SK-N-SH (cell line): Measurements from ENCODE around the gene APPL2. TPM values are rescaled to one million over a fixed set of nuclear protein-coding genes. Genes with fewer than 3 reads are reported as not detected.

Experiments used
- CTCF ChIA-PET: fragments of 300-600, 350-600 bp; formaldehyde crosslinking; extraction: SDS; loops from one replicate; lab custom pipeline; 2021; lab: Yijun Ruan, JAX
- POLR2A ChIA-PET: fragments of 350-600 bp; sonication (Branson Sonifier 250); formaldehyde crosslinking; extraction: SDS; loops from one replicate; lab custom pipeline; 2020; ENCODE audit warnings: antibody characterized with exemption, inconsistent platforms; lab: Yijun Ruan, JAX
- DNase-seq: peaks from one replicate; pipeline ENCODE4 v3.0.0; 2012
- H2AFZ ChIP-seq: fragments of 200-600 bp; sonication (generic); 2 replicates; pipeline ENCODE4 v1.8.1; 2016; ENCODE audit warnings: antibody characterized with exemption, mild to moderate bottlenecking, low read depth
- H3F3A ChIP-seq: fragments of 200-600 bp; sonication (generic); replicated peaks from 2 replicates; pipeline ENCODE3; 2016; ENCODE audit warnings: antibody characterized with exemption, mild to moderate bottlenecking; ENCODE audit not compliant: insufficient read depth
- H3K27ac ChIP-seq, 2 experiments: fragments of 200-500 bp in 1 of 2; fragments of 200-600 bp in 1 of 2; sonication (Bioruptor generic) in 1 of 2; sonication (generic), shearing (Covaris generic) in 1 of 2; 2 replicates each; pipeline versions ENCODE4 v1.5.1 to v1.6.1; 2014 to 2016; ENCODE audit warnings: low read depth in 2 of 2, inconsistent platforms in 1 of 2, low read length in 1 of 2, mild to moderate bottlenecking in 1 of 2, mixed read lengths in 1 of 2
- H3K27me3 ChIP-seq: fragments of 200-600 bp; sonication (generic), shearing (Covaris generic); 2 replicates; pipeline ENCODE4 v1.6.1; 2016; ENCODE audit warnings: mixed run types; ENCODE audit not compliant: insufficient read depth
- H3K36me3 ChIP-seq, 2 experiments: fragments of 200-500 bp in 1 of 2; fragments of 200-600 bp in 1 of 2; sonication (Bioruptor generic) in 1 of 2; sonication (generic) in 1 of 2; replicated peaks in 1 of 2; 2 replicates each; pipeline versions ENCODE3 to v1.5.1; 2014 to 2016; ENCODE audit warnings: low read length in 1 of 2, mild to moderate bottlenecking in 1 of 2; ENCODE audit not compliant: insufficient read depth in 2 of 2, control insufficient read depth in 1 of 2
- H3K4me1 ChIP-seq, 2 experiments: fragments of 200-500 bp in 1 of 2; fragments of 200-600 bp in 1 of 2; sonication (Bioruptor generic) in 1 of 2; sonication (generic), shearing (Covaris generic) in 1 of 2; 2 replicates each; pipeline versions ENCODE4 v1.5.1 to v1.6.1; 2014 to 2016; ENCODE audit warnings: low read depth in 1 of 2, low read length in 1 of 2, mixed run types in 1 of 2; ENCODE audit not compliant: insufficient read depth in 2 of 2, control insufficient read depth in 1 of 2
- H3K4me2 ChIP-seq: fragments of 200-600 bp; sonication (generic), shearing (Covaris generic); 2 replicates; pipeline ENCODE4 v1.6.1; 2017; ENCODE audit warnings: mixed run types
- H3K4me3 ChIP-seq, 2 experiments: fragments of 200-500 bp in 1 of 2; fragments of 200-600 bp in 1 of 2; sonication (Bioruptor generic) in 1 of 2; sonication (generic), shearing (Covaris generic) in 1 of 2; 2 replicates each; pipeline versions ENCODE4 v1.5.1 to v1.8.1; 2014 to 2016; ENCODE audit warnings: low read depth in 2 of 2, inconsistent platforms in 1 of 2, low read length in 1 of 2, mild to moderate bottlenecking in 1 of 2, mixed read lengths in 1 of 2, moderate library complexity in 1 of 2
- H3K79me2 ChIP-seq: fragments of 200-600 bp; sonication (generic); 2 replicates; pipeline ENCODE4 v1.8.1; 2017; ENCODE audit warnings: mild to moderate bottlenecking; ENCODE audit not compliant: insufficient read depth
- H3K9ac ChIP-seq: fragments of 200-600 bp; sonication (generic); 2 replicates; pipeline ENCODE4 v1.6.1; 2017; ENCODE audit warnings: mixed run types
- H3K9me2 ChIP-seq: fragments of 200-600 bp; sonication (generic); 2 replicates; pipeline ENCODE4 v1.6.1; 2017; ENCODE audit warnings: mixed run types
- H3K9me3 ChIP-seq: fragments of 200-600 bp; sonication (generic); 2 replicates; pipeline ENCODE4 v1.6.1; 2017; ENCODE audit warnings: mixed run types, mild to moderate bottlenecking, moderate library complexity
- H4K20me1 ChIP-seq: fragments of 200-600 bp; sonication (generic); 2 replicates; pipeline ENCODE4 v1.6.1; 2017; ENCODE audit warnings: mild to moderate bottlenecking, mixed run types; ENCODE audit not compliant: insufficient read depth
- CHD2 ChIP-seq: fragments of 150-350 bp; IDR thresholded peaks from 2 replicates; pipeline ENCODE4 v1.6.1; 2018; ENCODE audit warnings: low read length; ENCODE audit not compliant: partially characterized antibody
- EP300 ChIP-seq, 2 experiments: IDR thresholded peaks; 2 replicates each; pipeline versions ENCODE4 v1.4.0 to v1.6.1; 2012; ENCODE audit warnings: borderline replicate concordance in 1 of 2, low read depth in 1 of 2, low read length in 1 of 2
- FOXM1 ChIP-seq: IDR thresholded peaks from 2 replicates; pipeline ENCODE4 v1.4.0; 2012; ENCODE audit warnings: low read depth, mild to moderate bottlenecking
- GABPA ChIP-seq: IDR thresholded peaks from 2 replicates; pipeline ENCODE4 v1.4.0; 2012; ENCODE audit warnings: low read depth, mild to moderate bottlenecking
- GATA2 ChIP-seq: sonication (generic); formaldehyde crosslinking; IDR thresholded peaks from 2 replicates; pipeline ENCODE4 v1.5.0; 2020; ENCODE audit warnings: mild to moderate bottlenecking, missing genetic modification reagents
- JUND ChIP-seq: IDR thresholded peaks from 2 replicates; pipeline ENCODE4 v1.4.0; 2012
- MEF2A ChIP-seq: IDR thresholded peaks from 2 replicates; pipeline ENCODE4 v1.4.0; 2012; ENCODE audit warnings: low read depth, borderline replicate concordance
- NRF1 ChIP-seq: IDR thresholded peaks from 2 replicates; pipeline ENCODE4 v1.6.1; 2012; ENCODE audit warnings: low read depth, mild to moderate bottlenecking, low read length
- RAD21 ChIP-seq: IDR thresholded peaks from 2 replicates; pipeline ENCODE4 v1.6.1; 2012; ENCODE audit warnings: mild to moderate bottlenecking, low read length
- RCOR1 ChIP-seq: fragments of 150-350 bp; IDR thresholded peaks from 2 replicates; pipeline ENCODE4 v1.6.1; 2017; ENCODE audit warnings: antibody characterized with exemption, low read length
- REST ChIP-seq: IDR thresholded peaks from 2 replicates; pipeline ENCODE4 v1.6.1; 2012; ENCODE audit warnings: mild to moderate bottlenecking, low read depth, low read length, moderate library complexity
- RFX5 ChIP-seq: IDR thresholded peaks from 2 replicates; pipeline ENCODE4 v1.6.1; 2012; ENCODE audit warnings: mild to moderate bottlenecking, improper control_type of control experiment, low read length
- RXRA ChIP-seq: IDR thresholded peaks from 2 replicates; pipeline ENCODE4 v1.4.0; 2012; ENCODE audit warnings: low read depth, mild to moderate bottlenecking, borderline replicate concordance
- SMC3 ChIP-seq: IDR thresholded peaks from 2 replicates; pipeline ENCODE4 v1.6.1; 2012; ENCODE audit warnings: low read depth, low read length, improper control_type of control experiment
- TAF1 ChIP-seq: IDR thresholded peaks from 2 replicates; pipeline ENCODE4 v1.6.1; 2012; ENCODE audit warnings: low read depth, mild to moderate bottlenecking, low read length, moderate library complexity, borderline replicate concordance
- TEAD4 ChIP-seq: IDR thresholded peaks from 2 replicates; pipeline ENCODE4 v1.4.0; 2012; ENCODE audit warnings: mild to moderate bottlenecking, borderline replicate concordance; ENCODE audit not compliant: insufficient read depth
- USF2 ChIP-seq: fragments of 150-350 bp; IDR thresholded peaks from 2 replicates; pipeline ENCODE4 v1.6.1; 2017; ENCODE audit warnings: antibody characterized with exemption, low read length, low read depth, borderline replicate concordance
- ZBTB33 ChIP-seq: IDR thresholded peaks from 2 replicates; pipeline ENCODE4 v1.4.0; 2012; ENCODE audit warnings: low read depth, borderline replicate concordance
- WGBS: methylation state at CpG from one replicate; pipeline ENCODE4 v1.1.6; 2017; ENCODE audit warnings: low lambda C conversion rate; 5-methylcytosine and 5-hydroxymethylcytosine counted together
- polyA plus RNA-seq, 3 experiments: library from polyadenylated mRNA; depleted of rRNA; stranded (reverse); fragments of >200 nt; gene quantifications; 2 replicates each; pipeline ENCODE4 v1.2.3, GENCODE V29; 2012
- TF ChIP-seq, protein P1 (sequence below): fragments of 150-350 bp; IDR thresholded peaks from 2 replicates; pipeline ENCODE4 v1.6.1; 2016; ENCODE audit warnings: mild to moderate bottlenecking, low read depth, low read length

APPL2 gene
- polyA plus RNA-seq, 1 of the 3 experiments (the other 2 are of a cell fraction), result 59.2 TPM

GRCh38 chr12:105177208-105177607 lies 58.8 kb downstream of the APPL2 start:
- Histone ChIP-seq H4K20me1 (no peaks in the 10 kb centered on the region), H2AFZ (no peak overlapping the region), H3F3A (peaks cover 71% of the 10 kb centered on the region), H3K27ac (no peak overlapping the region), H3K27me3 (no peaks in the 10 kb centered on the region), H3K9ac (no peak overlapping the region), H3K36me3 (peaks cover 53 to 75% of the 10 kb centered on the region in 2 experiments), H3K79me2 (peaks cover 14% of the 10 kb centered on the region), H3K4me1 (no peaks in the 10 kb centered on the region), H3K4me2 (no peak overlapping the region), H3K9me2 (no peaks in the 10 kb centered on the region), H3K4me3 (no peak overlapping the region), H3K9me3 (no peaks in the 10 kb centered on the region)
- 100% methylated on average over 4 of the region's 4 CpGs for WGBS
- TF ChIP-seq RFX5 (no peak), ZBTB33 (no peak), EP300 (IDR thresholded peaks at IDR 0.05; ENCODE audit: borderline replicate concordance in 1 of 2, low read depth in 1 of 2, low read length in 1 of 2) (no peak), FOXM1 (no peak), TEAD4 (no peak), TAF1 (no peak), RAD21 (no peak), GABPA (no peak), NRF1 (no peak), RCOR1 (no peak), MEF2A (no peak), JUND (no peak), GATA2 (CRISPR knock-in tag) (no peak), SMC3 (no peak), CHD2 (no peak)
- ChIA-PET CTCF (no interaction called here), POLR2A (no interaction called here)
- no peak for DNase-seq

- ChIA-PET CTCF (no interaction called here), POLR2A (no interaction called here)
- H2AFZ ChIP-seq, result no peak overlapping the region
- no peak overlapping the region for H3K27ac ChIP-seq
- WGBS, result 81% methylated on average over 2 of the region's 2 CpGs
- H4K20me1 ChIP-seq, result no peaks in the 10 kb centered on the region
- no peak overlapping the region for H3K9ac ChIP-seq
- H3K4me2 ChIP-seq, result no peak overlapping the region
- H3K9me2 ChIP-seq, result no peaks in the 10 kb centered on the region
- H3K9me3 ChIP-seq, result no peaks in the 10 kb centered on the region
- peaks cover 66 to 67% of the 10 kb centered on the region in 2 experiments for H3K36me3 ChIP-seq
- no peak for DNase-seq
- peaks cover under 1% of the 10 kb centered on the region; the same call in 1 of the 2 replicates for H3K79me2 ChIP-seq
- H3K4me3 ChIP-seq, result no peak overlapping the region
- H3K27me3 ChIP-seq, result no peaks in the 10 kb centered on the region
- H3K4me1 ChIP-seq, result no peaks in the 10 kb centered on the region
- H3F3A ChIP-seq, result peaks cover 74% of the 10 kb centered on the region
- TF ChIP-seq, protein P1, sequence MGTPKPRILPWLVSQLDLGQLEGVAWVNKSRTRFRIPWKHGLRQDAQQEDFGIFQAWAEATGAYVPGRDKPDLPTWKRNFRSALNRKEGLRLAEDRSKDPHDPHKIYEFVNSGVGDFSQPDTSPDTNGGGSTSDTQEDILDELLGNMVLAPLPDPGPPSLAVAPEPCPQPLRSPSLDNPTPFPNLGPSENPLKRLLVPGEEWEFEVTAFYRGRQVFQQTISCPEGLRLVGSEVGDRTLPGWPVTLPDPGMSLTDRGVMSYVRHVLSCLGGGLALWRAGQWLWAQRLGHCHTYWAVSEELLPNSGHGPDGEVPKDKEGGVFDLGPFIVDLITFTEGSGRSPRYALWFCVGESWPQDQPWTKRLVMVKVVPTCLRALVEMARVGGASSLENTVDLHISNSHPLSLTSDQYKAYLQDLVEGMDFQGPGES, result no peak
- TF ChIP-seq REST (no peak), RXRA (no peak), FOXM1 (no peak), NRF1 (no peak), EP300 (IDR thresholded peaks at IDR 0.05; ENCODE audit: borderline replicate concordance in 1 of 2, low read depth in 1 of 2, low read length in 1 of 2) (no peak), SMC3 (no peak), USF2 (no peak), TEAD4 (no peak), RAD21 (no peak)
Observed at GRCh38 chr12:105175397-105175990, 60.5 kb downstream of the APPL2 start.
